NCI-H82 treated with DMSO at 0.1 percent for 48 hours (cell line): Measurements from ENCODE around the gene FRMD3.

Experiments
- DNase-seq: peaks from one replicate; lab custom pipeline; 2025; ENCODE audit not compliant: unreplicated experiment; lab: John Stamatoyannopoulos, UW

The FRMD3 gene

DNA sequence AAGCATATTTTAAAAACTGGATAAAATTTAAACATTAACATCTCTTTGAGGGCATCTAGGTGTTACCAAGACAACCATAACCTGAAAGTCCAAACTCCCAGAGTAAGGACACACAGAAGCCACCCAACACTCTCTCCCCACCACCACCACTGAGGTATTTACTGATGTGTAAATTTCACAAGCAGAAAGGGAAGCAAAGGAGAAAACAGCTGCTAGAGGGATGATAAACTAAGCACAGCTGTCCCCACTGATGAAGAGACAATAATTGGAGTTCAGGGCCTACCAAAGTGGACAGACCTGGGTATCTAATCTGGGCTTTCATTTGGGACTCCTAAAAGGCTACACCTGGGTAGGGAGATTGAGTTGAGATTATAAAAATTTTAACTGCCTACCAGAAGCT lies 63.6 kb downstream of the FRMD3 start:
- DNase-seq: no peak

DNA sequence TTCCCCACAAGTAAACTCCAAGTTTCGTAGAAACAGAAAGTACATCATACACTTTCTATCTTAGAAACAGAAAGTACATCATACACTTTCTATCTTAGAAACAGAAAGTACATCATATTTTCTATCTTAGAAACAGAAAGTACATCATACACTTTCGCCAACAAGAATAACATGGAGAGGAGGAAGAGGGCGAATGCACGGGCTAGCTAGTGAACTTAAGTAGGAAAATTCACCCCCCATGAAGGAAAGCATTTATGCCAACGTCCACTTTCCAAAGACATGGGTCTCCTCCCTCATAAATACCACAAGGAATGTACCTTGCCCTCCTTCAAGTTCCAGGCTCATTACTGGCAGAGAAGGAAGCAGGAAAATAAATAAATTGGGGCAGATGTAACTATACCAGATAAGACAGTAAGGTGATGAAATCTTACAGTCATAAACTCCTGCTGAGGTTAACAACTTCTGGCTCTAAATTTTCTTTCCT lies 64.7 kb downstream of the FRMD3 start:
- DNase-seq: no peak

DNA sequence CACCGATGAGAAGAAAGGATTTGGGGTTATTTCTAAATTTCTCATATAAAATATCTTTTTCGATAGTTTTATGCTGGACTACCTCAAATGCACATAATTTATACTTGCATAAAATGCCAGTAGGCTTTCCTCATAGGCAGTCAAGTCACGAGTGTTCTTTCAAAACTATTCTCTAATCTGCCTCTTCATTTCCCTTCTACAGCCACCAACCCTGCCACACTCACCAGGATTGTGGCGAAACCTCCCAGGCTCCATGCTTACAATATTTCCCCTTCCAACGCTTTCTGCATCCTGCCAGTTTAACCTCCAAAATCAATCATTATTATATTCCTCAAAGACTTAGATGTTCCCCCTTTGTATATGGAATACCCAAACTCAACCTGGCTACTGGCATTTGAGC lies 65.4 kb downstream of the FRMD3 start:
- DNase-seq: no peak

DNA sequence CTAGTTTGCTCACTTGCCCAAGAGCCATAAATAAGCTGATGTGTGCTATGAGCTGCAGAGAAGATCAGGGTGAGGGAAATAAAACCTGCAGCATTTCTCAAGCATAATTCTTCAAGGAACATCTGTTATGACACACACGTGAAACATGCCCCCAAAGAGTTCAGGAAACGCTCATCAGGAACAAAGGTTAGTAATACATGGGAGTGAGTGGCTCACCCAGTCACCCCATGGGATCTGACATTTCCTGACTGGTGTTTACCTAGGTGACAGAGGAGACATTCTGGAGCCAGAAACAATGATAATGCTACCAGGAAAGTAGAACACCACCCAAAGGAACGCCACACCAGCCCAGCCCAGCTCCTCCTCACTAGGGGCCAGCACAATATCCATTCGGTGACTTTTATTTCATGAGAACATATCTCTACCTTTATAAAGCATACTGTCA lies 66.0 kb downstream of the FRMD3 start:
- DNase-seq: no peak

DNA sequence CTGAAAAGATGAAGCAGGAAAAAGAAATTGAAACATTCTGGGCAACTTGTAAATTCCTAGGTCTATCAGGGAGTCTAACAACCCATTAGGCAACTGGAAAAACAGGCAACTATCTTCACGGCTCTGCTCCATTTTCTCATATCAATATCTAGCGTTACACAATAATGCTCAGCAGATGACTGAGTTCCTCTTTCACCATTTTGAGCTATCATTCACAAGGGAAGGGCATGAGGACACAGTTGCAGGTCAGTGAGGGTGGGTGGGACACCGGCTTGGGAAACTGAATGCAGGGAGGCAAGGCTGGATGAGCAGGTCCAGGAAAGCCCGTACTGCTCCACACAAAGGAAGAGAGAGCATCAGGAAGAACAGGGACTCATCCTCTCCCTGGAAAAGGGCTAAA lies 67.0 kb downstream of the FRMD3 start:
- no peak for DNase-seq

DNA sequence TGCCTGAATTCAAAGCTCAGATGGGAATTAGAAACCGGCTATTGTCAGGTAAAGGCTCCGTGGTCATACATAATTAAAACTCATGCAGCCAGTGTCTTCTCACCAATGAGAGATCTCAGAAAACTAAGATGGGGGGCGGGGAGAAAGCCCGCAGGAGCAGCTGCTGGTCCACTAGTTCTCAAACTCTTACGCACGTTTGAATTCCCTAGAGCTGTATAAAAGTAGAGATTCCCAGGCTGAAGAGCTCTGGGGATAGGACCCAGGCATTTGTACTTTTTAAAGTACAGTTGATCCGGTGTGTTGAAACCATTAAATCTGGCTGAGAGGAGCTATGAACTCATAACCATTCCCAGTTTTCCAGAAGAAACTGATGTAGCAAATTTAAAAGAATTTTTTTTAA lies 68.5 kb downstream of the FRMD3 start:
- no peak for DNase-seq

DNA sequence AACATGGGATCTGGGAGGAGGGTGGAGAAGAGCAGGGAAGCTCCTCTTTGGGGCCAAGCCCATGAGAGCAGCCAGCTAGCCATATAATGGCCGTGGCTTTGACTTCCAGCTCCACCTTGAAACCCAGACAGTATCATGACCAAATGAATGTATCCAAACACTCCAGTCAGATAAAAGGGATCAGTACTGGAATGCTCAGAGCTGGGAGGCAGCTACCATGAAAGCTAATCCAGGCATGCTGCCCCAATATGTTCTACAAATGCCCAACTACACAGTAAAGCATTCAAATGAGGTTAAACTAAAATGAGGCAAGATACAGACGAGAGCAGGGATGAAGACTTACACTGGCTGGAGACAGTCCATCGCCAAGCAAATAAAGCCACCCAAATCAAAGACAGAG lies 69.4 kb downstream of the FRMD3 start:
- DNase-seq: no peak

DNA sequence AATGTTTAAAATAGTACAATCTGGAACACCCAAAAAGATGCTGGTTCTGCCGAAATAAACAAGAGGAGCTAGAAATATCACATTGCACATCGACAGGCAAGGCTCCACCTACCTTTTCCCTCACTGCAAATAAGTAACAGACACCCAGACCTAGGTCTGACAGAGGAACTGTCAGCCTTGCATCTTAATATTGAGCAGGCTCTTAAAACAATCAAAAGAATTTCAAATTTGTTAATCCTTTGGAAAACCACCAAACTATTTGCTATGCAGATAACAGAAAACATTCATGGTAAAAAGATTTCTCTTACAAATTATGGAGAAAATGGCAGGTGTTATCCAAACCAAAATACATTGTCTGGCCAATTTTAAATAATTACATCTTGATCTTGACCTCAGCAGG lies 71.3 kb downstream of the FRMD3 start:
- no peak for DNase-seq

DNA sequence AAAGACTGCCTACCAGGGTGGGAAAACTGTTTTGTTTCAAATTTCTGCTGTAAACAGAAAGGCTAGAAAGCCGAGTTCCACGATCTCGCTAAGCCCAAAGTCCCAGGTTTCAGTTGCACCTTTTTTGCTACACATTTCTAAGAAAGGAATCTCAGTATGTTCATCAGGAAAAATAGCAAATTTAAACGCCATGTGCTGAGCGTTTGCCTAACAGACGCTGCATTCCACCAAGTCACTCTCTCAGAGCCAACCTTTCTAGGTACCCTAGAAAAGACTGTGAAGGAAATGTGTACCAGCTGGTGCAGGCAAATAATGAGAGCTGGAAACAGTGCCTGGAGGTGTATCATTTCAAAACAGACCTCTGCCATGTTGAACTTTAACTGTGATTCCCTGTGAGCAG lies 71.8 kb downstream of the FRMD3 start:
- no peak for DNase-seq

DNA sequence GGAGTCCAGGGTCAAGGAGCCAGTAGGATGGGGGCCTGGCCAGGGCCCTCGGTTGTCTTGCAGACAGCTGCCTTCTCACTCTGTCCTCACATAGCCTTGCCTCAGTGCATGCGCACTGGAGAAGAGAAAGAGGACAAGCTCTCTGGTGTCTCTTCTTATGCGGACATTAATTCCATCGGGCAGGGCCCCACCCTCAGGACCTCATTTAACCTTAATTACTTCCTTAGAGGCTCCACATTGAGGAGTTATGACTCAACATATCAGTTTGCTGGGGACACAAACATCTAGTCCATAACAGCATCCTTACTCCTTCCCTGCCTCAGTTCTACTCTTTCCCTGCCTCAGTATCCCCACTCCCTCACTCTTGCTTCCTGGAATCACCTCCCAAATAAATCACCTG lies 78.4 kb downstream of the FRMD3 start:
- DNase-seq: no peak

DNA sequence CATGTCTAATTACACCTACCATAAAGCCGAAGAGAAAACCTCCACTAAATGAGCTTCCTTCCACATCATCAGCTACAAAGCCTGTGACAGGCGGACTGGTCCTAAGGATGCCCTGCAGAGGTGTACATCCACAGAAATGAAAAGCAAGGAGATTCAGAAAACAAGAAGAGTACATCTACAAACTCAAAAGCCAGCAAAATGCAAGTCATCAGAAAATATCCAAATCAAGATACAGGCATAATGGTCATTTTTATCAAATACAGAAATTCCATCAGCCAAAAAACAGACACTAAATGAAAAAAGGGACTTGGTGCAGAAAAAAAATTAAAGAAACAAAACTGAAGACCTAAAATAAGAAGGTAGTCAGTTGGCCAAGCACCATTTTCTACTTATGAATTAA lies 79.7 kb downstream of the FRMD3 start:
- no peak for DNase-seq

DNA sequence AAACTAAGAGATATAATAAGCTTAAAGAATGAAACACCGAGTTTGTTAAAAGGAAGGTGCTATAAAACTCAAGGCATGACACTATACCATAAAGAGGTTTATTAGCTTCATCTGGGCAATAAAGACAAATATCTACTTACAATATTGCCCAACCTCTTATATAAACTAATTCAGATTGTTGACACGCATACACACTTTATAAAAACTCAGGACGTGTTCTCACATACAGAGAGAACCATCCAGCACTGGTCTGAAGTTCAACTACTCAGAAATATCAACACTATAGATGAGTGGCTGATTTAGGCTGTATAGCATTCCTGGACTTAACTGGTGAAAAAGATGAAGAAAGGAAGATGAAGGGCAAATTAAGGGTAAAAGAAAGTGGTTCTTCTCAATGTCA lies 81.2 kb downstream of the FRMD3 start:
- DNase-seq: no peak

DNA sequence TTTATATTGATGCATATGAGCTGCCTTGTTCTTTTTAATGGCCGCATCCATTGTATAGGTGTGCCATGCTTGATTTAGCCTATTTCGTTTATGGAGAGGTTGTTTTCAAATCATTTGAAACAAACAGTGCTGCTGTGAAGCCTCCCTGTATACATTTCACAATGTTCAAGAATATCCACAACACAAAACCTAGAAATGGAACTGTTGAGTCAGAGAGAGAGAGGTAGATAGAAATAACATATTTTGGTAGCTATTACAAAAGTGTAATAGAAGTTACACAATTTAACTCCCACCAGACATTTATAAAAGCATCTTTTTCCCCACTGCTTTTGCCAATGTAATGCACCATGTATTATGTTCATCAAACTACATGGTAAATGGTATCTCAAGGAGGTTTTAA lies 82.0 kb downstream of the FRMD3 start:
- DNase-seq: no peak

DNA sequence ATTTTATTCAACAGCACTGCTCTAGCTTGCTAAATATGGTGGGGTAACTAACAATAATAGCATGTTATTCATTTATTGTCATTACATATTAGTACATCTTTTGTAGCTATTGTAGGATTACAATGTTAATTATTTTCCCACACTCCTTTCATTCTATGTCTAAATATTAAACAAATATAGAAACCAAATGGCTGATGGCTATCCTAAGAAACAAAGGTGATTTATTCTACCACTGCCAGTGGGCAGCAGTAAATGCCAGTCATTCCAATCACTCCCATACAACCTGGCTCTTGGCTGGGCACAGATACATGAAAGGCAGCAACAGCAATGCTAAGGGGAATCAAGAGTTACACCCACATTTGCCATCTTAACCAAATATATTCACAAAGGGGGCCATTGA lies 84.1 kb downstream of the FRMD3 start:
- no peak for DNase-seq

DNA sequence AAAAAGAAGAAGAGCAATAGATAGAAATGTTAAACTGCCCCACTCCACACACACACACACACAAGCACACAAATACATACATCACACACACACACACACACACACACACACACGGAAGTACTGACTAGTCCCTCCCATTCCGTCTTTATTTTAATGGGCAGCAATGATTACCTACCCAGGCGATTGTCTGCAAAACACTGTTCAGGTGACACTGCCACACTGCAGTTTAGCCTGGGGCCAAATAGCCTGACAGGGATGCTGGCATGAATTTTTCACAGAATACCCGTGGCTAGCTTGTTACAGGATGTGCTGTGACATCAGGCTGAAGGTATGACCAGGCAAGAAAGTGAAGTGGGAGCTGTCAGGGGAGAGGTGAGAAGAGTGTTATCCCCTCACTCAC lies 86.9 kb downstream of the FRMD3 start:
- DNase-seq: no peak

DNA sequence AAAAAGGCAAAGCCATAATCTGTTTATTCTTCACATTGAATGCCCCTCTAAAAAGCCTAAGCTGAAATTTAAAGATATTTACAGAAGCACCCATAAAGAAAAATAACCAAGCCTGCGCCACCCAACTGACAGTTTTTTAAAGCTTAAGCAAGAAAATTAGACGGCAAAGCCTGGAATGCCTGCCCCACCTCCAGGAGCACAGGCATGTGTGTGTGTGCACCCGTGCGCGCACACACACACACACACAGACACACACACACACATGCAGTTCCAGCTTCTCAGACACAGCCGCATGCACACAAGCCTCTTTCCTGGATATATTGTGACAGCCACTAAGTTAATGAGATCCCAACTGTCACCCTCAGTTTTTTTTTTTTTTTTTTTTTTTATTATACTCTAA lies 88.2 kb downstream of the FRMD3 start:
- DNase-seq: no peak

DNA sequence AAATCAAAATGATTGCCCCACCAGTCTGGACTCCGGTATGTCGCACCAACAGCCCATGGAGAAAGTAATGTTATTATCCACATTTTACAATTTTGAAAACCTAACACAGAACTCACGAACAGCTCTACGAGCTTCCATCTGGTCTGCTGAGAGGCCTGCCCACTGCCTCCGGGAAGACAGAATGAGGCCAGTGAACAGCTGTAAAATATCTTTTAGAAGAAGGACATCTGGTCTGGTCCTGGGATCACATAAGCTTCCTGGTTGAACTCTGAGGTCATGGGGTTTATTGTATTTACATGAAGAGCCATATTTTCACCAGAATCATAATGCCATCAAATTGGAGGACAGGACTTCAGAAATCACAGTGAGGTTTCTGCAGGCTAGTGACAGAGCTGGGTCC lies 89.0 kb downstream of the FRMD3 start:
- no peak for DNase-seq

DNA sequence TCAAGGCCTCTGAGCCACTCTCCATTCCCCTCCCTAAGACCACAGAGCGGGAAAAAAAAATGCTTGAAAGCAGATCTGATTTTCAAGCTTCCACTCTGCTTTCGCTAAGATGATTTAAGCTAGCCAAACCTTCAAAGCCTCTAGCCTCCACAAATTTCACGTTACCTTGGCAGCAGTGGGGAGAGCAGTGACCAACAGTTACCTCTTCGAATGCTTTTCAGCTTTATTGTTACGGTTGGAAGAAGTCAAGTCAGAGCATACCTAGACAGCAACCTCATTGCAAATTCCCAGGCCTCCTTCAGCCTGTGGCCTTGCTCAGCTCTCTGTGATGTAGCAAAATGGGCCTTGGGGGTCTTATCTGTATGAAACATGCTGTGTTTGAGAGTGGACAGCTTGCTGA lies 89.6 kb downstream of the FRMD3 start:
- no peak for DNase-seq

DNA sequence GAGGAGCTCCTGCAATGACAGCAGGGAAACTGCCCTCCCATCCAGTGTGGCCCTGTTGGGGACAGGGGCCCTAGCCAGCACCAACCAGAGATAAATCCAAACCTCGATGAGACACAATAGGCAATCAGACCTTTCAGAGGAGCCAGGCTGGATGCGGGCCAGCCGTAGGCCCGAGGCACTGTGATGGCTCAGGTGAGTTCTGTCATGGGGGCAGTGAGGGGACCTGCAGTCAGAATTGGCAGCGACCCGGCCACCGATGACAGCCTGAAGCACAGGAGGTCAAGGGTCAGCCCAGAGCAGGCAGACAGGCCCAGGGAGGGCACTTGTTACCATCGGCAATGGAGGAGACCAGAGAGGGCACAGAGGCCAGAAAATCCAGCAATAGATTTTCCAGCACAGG lies 90.8 kb downstream of the FRMD3 start:
- no peak for DNase-seq

DNA sequence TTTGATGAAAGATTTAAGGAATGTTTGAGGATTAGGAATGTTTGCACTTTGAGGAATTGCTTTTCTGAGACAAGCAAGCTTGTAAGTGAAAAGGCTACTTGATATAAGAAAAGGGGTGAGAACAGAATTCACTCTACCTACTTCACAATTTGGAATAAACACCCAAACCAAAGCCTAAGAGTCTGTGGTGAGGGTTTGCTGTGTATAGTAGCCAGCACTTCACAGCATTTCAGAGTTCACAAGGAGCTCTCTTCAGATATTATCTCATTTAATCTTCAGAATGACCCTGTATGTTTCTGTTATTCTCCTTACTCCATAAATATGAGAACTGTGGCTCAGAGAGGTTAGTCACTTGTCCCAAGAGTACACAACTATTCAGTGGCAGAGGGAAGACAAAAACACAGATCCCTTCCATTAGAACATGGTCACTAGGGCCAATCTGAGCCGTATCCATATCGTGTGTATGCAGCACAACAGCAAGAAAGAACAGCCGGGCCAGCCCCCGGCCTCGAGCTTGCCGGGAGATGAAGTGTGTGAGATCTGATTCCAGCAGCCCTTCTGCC lies 92.4 kb downstream of the FRMD3 start:
- DNase-seq: no peak

DNA sequence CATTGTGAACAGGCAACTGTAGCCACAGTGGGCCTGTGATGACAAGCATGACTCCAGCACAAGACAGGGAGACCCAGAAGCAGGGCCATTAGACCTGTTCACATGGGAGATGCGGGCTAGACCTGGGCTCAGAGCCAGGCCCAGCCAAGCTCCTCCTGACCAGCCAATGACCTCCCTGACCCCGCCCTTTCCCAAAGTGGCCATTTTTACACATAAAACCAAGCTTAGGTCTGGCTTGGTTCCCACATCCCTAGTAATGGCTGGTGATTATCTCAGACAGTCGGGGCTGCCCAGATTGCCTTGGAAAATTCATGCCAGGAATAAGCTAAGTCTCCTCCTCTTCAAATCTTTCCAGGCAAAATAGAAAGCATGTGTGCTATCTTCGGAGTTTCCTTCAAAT lies 94.1 kb downstream of the FRMD3 start:
- DNase-seq: no peak

DNA sequence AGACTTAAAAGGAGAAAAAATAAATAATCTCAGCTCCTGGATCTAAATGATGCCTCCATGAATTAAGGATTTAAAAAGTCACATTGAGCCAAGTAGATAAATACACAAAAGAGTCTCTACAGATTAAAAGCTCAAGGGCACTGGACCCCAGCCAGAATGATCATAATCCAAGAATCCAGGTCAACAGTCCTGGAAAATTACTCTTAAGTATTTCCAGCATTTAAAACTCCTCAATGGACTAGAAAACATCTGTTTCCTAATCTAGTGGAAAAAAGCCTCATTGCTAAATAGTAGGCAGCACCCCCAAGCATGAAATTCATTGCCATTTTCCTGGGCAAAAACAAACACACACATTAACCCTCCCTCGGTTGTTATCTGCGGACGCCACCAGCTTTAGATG lies 96.8 kb downstream of the FRMD3 start:
- DNase-seq: no peak

DNA sequence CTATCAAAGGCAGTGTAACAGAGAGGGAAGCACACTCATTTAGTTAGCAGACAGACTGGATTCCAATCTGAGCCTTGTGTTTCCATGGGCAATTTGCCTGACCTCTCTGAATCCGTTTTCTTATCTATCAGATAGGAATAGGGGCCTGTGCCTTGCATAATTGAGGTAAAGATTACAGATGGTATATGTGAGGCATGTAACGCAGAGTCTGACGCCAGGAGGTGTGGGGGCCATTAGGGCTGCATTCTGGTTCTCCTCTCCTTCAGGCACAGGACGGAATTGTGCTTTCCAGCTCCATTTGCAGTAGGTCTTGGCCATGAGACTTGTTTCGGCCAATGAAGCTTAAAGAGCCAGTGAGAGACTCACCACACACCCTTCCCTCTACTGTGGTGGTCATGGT lies 97.6 kb downstream of the FRMD3 start:
- no peak for DNase-seq

DNA sequence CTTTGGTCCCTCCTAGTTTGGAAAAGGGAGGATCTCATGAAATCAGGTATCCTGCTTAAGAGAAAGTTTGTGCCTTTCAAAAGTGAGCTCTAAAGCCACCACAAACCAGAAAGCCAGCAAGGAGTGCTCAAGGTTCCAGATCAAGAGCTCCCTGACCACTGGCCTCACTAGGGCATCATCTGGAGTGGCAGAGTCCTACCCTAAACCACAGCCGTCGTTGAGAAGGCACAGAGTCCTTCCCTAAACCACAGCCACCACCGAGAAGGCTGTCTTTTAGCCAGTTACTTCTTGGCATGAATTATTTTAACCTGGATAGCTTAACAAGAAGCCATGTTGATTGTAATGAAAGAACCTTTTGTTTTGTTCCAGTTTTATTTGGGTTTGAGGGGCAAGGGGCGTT lies 102.9 kb downstream of the FRMD3 start:
- no peak for DNase-seq
